IPS-NIHi11 (cell line): ENCODE measurements around the gene APPL2.

Experiments
- DNase-seq: peaks from one replicate; pipeline ENCODE4 v3.0.0; 2012; ENCODE audit warnings: mixed read lengths, low spot score

APPL2 gene

GRCh38 chr12:105222726-105223351, 13.1 kb downstream of the APPL2 start:
- no peak for DNase-seq

- DNase-seq: no peak
Observed at GRCh38 chr12:105222284-105222655, 13.7 kb downstream of the APPL2 start.

DNA sequence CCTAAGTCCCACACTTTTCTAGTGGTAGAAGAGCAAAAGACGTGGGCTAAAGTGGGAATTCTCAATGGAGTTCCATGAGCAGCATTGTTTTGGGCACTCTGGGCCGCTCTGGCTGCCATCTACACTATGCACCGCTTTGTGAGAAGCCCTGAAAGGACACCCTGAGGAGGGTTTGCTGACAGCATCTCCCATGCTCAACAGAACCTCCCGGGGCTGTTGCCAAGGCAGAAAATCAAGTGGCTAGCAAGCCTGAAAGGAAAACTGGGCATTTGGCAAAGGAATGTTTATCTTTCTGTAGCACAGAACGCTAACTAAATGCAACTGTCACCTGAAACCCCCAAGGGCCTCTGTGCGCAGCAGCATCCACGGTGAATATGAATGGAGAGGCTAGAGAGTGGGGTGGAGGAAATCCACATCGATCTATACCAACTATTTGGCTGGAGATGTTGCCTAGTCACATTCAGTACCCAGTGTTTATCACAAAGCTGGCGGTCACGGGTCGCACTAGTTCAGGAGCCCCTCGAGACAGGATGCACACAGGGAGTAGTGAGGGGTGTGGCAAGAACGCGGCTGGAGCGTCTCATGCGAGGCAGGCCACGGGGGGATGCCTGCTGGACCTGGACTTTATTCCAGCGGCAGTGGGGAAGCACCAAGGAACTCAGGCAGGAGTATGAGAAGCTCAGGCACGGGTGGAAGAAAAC, 14.2 kb downstream of the APPL2 start:
- DNase-seq: no peak

DNA sequence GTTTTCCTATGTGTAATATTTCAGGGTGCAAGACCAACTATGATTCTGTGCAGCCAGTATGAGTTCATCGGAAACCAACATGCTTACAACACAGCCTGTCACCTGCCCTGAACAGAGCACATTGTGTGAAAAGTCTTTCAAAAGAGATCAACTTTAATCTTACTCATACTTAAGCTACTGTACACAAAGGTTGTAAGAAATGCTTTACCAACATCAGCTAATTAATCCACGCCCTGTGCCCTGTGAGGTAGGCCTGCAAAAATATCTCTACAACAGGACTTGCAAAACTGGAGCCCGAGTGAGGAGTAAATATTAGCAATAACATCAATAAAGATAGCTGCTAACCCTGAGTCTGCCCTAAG, 15.1 kb downstream of the APPL2 start:
- DNase-seq: no peak

- DNase-seq: no peak
Observed at GRCh38 chr12:105220150-105220928, 15.6 kb downstream of the APPL2 start.

DNA sequence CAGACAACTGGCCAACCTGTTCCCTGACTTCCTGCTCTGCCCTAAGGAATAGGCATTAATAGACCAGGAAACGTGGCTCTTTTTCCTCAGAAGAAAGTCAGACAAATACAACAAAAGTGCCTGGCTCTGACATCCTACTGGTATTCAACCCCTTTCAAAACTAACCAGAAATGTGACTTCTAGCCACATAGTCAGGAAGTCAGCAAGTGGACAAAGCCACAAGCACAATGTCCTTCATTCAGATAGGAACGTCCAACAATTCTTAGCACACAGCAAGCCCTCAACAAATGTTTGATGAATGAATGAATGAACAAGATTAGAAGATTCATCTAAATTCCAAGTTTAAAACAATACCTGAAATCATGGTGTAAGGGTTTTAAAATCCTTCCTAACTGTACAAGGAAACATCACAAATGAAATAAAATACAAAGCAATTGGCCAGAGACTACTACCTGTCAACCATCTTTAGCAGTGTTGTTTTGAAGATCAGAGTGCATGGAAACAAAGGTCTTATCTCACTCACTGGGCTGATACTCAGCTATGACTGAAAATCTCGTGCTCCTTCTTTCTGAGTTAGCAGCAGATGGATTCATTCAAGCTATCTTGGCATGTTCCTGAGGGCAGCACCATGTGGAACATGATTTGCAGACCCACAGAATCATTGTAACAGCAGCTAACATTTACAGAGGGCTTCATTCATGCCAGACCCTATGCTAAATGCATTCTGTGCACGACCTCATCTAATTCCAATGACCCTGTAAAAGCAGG, 16.5 kb downstream of the APPL2 start:
- DNase-seq: no peak

DNA sequence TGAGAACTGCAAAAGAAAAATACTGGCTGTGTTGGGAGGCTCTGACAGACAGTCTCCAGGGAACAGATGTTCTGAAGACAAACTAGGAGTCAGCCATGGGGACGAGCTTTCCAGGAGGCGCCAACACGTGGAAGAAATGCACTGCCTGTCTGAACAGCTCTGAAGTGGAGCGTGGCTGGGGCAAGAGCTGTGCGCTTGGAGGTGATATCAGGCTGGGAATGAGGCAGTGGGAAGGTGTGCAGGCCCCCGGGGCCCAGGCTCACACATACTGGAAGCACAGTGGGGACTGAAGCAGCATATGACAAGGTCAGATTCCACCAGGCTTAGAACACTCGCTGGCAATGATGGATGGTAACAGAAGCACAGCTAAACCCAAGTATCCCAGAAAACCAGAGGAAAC, 17.5 kb downstream of the APPL2 start:
- no peak for DNase-seq

GRCh38 chr12:105214670-105215375, 21.2 kb downstream of the APPL2 start:
- DNase-seq: no peak

GRCh38 chr12:105214148-105214547, 21.8 kb downstream of the APPL2 start:
- no peak for DNase-seq

DNA sequence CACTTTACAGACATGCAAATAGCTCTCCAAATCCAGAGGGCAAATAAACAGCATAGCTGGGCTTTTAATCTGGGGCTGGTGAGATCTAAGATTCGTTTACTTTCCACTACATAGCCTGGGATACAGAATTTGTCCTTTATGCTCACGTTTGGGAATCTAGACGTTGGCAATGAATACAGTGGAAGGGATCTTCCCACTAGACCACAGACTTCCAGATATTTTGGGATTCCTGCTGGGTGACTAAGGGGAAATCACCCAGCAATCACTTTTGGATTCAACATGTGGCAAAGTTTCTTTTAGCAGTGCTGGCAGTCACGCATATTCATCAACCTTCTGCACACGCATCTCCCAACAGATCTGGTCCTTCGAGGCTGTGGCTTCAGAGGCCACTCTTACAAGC, 23.5 kb downstream of the APPL2 start:
- no peak for DNase-seq

- DNase-seq: no peak
Observed at GRCh38 chr12:105209091-105209490, 26.9 kb downstream of the APPL2 start.

GRCh38 chr12:105206686-105207374, 29.1 kb downstream of the APPL2 start:
- no peak for DNase-seq

- DNase-seq: no peak
Observed at GRCh38 chr12:105205322-105206048, 30.5 kb downstream of the APPL2 start.

DNA sequence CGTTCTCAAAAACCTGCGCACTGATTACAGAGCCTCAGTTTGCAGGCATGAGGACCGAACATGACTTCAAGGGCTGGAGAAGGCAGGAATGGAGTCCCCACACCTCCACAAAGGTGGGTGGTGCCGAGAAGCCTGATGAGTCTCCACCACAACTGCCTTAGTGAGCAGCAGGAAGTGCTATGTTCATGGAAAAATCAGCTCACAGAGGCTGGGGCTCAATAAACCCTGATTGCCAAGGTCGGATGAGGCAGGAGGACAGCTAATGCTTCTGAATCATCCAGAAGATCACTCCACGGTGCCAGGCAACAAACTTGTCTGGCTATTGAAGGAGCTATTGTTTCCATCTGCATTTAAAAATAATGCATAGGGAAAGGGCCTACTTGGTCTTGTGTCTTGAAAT, 31.1 kb downstream of the APPL2 start:
- DNase-seq: no peak

DNA sequence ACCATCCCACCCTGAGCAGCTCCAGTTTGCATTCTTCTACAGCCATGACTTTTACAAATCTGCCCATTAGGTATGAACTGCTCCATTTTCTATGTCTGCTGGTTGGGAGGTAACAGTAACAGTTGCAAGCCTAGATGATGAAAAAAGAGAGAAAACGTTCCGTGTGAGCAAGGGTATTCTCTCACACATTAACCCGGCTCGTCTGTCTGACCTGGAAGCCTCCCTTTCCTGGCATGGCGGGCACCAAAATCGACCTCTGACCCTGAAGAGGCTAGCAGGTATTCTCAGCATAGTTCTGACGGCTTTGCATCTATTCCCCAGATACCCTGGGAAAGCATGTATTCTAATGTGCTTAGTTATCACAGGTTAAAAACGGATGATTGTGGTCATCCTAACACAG, 31.8 kb downstream of the APPL2 start:
- DNase-seq: no peak

GRCh38 chr12:105202202-105202601, 33.8 kb downstream of the APPL2 start:
- DNase-seq: no peak

DNA sequence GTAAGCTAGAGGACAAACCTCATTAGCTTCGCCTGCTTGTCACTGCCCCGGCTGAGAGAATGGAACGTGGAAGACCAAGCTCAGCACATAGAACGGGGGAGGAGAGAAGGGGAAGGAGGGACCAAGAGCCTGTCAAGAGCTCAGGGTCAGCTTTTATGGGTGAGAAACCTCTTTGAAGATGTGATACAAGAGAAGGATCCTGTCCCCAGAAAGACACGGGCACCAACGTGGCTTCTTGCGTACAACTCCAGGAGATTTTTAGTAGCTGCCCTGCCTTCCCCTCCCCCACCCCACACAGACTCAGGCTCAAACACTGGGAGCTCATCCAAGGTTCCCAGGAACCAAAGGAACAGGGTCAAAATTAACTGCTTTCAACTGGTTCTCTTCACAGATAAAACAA, 34.7 kb downstream of the APPL2 start:
- no peak for DNase-seq

- no peak for DNase-seq
Observed at GRCh38 chr12:105200385-105200784, 35.6 kb downstream of the APPL2 start.

DNA sequence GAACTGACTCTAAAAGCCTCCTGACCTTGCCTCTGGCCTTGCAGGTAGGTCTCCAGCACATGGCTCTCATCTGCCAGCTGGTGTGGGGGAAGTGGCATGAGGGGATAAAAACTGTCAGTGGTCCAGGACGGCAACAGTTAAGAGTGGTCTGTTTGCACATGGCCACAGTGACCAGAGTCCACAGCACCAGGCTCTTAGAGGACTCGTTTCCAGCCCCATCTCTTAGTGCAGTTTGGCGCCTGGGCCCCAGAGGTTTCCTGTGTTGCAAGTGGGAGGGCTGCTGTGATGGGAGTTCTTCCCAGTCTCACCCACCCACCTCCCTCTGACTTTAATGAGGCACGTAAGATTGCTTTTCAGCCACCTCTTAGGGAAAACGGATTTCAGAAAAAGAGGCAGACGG, 37.0 kb downstream of the APPL2 start:
- no peak for DNase-seq

DNA sequence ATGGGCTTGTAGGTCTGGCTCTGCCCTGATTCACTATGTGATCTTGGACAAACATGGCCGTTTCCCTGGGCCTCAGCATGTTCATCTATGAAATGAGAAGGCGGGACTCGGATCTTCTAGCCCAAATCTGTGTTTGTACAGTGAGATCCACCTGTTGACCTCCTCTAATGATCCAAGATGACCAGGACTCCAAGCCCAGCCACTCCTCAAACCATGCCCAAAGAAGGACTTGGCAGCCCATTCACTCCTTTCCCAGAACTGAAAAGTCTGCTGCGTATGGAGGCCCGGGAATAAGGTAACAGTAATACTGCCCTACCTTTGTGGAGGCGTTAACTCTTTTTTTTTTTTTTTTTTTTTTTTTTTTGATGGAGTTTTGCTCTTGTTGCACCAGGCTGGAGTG, 39.9 kb downstream of the APPL2 start:
- no peak for DNase-seq

DNA sequence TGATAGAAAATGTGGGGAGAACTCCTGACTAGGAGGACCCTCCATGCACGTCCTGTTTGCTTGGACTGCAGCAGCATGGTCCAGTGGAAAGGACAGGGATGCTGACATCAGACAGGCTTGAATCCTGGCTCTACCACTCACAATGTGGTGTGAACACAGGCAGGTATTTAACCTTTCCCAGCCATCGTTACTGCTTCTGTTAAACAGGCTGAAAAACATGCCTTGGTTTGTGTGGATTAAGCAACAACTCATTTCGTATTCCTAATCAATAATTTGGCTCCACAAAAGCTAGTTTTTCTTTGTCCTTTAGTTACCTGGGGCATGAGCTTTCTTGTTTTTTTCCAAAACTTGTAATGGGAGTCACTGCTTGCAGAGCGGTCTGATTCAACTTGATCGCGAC, 41.0 kb downstream of the APPL2 start:
- no peak for DNase-seq
